Measurements from ENCODE around the gene TSPAN14. TPM values are rescaled to one million over a fixed set of nuclear protein-coding genes. Genes with fewer than 3 reads are reported as not detected.

The TSPAN14 gene
- total and polyA plus RNA-seq, 2 experiments from 2014 or later: 17.9 to 40.7 TPM

DNA sequence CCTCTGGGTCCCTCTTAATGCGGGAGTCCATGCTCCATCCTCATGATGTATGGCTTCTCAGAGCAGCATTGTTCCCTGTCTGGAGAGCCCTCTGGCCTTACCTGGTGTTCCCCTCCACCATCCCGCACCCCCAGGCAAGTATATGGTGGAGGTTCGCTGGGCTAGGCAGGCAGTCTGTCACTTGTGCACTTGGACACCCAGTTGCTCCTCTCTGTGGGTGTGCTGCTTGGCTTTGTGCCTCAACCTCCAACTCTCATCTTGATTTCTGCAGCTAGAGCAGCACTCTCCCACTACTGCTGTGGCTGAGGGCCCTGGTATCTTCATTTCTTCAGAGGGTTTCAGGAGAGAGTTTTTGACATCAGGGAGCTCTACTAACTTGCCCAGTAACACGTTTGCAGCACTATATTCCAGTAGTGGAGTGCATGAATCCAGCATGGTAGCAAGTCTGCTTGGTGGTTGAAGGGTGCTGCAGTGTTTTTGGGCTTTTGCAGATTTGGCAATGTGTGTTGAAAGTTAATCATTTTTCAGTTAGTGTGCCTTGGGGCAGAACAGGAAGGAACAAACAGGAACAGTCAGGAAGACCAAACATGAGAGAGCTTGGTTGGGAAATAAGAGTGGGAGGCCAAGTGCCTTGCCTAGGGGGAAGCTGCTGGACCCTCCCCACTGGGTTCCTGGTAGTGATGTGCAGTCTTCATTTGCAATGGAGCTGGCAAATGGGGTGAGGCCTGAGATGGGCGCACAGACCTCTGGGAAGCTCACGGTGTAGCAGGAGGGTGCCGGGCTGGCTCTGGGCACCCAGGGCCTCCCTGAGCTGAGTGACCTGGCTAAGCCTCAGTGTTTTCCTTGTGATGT, 37.4 kb downstream of the TSPAN14 start:
- Histone ChIP-seq H3K4me3 (no peak overlapping the region), H3K4me1 (ENCODE audit: insufficient read depth) (peaks cover 11% of the 10 kb centered on the region), H4K20me1 (replicated peaks; ENCODE audit: insufficient read depth) (peaks cover 44% of the 10 kb centered on the region; the same call in 1 of the 2 replicates), H3K27ac (ENCODE audit: low read depth) (no peak overlapping the region), H2AFZ (no peak overlapping the region), H3K79me2 (replicated peaks; ENCODE audit: insufficient read depth) (peaks cover 79% of the 10 kb centered on the region), H3K27me3 (ENCODE audit: insufficient read depth) (no peaks in the 10 kb centered on the region), H3F3A (replicated peaks; ENCODE audit: low read depth) (no peaks in the 10 kb centered on the region), H3K4me2 (no peak overlapping the region), H3K9me2 (ENCODE audit: insufficient read depth) (no peaks in the 10 kb centered on the region), H3K36me3 (ENCODE audit: insufficient read depth) (no peaks in the 10 kb centered on the region)
- no peaks in the 10 kb centered on the region for H3K9me3 Mint-ChIP-seq
- no peak for DNase-seq (ENCODE audit: low spot score)
- no peak for TF ChIP-seq ZNF331 (CRISPR knock-in tag; IDR thresholded peaks at IDR 0.05; ENCODE audit: low read depth)
- TF ChIP-seq CTCF (conservative IDR thresholded peaks at IDR 0.05; ENCODE audit: low read depth in 2 of 2): no peak
- no peak for TF ChIP-seq ZNF462 (CRISPR knock-in tag; IDR thresholded peaks at IDR 0.05)
- TF ChIP-seq POLR2AphosphoS5 (IDR thresholded peaks at IDR 0.05; ENCODE audit: low read depth): no peak
- H3K27me3 Mint-ChIP-seq (ENCODE audit: insufficient read depth, low read depth, poor library complexity): peaks cover 4% of the 10 kb centered on the region
- no peak overlapping the region for H3K27ac Mint-ChIP-seq
- peaks cover 34% of the 10 kb centered on the region for H3K36me3 Mint-ChIP-seq (ENCODE audit: low read depth)
- ATAC-seq: no peak
- peaks cover 21% of the 10 kb centered on the region for H3K4me1 Mint-ChIP-seq
- no peak overlapping the region for H3K4me3 Mint-ChIP-seq

Measured in GM23338 (cell line).